CD4-positive, alpha-beta T cell treated with Interleukin-1 beta for 1 hour (primary cell): Measurements from ENCODE around the gene NFE2L2.
"Not testable (repeated sequence)": the region's sequence is repeated elsewhere in the genome, so short reads cannot be mapped to it uniquely, and the experiment has no call there.

ENCODE experiments used
- DNase-seq, 2 donors: peaks; one replicate each; pipeline ENCODE4 v3.0.0-alpha.2; 2020 to 2022

The NFE2L2 gene

DNA sequence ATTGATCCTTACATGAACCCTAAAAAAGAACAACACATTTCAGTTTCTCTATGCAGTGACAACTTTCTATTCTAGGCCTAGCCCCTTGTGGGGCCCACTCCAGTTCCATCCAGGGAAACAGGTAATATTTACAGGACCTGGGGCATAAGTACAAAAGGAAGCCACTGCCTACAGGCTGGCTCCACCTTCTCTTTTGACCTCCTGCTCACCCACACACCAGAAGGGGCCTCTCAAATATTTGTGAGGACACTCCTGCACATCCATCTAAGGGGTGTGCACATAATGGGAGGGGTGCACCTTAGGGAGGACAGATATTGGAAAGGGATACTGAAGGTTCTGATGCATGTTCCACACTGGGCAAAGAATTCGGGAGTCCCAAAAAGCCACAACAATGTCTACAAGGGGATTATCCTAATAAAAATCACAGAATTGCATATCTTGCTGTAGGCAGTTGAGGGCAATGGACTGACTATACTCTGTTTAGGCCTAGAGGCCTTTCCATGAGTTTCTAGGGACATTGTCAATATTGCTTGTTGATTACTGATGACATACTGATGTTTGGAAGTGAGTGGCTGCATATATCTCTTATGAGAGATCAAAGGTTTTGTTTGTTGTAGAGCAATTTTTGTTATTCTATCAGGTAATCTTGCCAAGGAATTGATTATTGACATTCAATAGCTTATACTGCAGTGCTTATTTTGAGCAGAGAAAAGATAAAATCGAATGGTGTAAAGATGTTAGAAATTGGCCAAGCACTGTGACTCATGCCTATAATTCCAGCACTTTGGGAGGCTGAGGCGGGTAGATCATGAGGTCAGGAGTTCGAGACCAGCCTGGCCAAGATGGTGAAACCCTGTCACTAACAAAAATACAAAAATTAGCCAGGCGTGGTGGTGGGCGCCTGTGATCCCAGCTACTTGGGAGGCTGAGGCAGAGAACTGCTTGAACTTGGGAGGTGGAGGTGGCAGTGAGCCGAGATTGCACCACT is 75.8 kb downstream of the NFE2L2 start:
- no peak for DNase-seq

DNA sequence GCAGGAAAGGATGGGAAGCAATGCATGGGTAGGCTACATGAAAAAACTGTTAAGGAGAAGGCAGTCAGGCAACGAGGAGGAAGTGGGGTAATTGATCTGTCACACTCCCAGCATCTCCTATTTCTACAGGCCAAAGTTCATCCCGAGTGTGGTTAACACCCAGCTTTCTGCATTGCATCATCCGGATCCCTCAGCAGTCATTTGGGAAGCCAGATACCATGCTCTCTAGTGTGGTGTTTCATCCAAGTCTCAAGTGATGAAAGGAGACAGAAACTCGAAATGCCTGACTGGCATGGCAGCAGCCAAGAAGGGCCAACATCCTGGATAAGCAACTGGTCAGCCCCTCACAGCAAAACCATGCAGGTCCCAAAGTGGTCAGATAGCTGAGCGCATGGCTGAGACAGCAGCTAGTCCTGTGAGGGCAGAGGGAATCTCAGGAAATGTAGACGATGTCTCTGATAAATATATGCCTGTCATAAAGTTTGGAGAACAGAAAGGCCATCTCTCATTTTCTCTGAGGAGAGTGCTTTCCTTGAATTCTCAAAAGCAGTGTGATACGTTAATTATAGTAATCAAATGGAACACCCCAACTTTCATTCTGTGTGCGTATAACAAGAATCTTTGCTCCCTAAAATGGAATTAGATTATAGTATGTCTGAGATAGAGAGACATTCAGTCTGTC is 76.8 kb downstream of the NFE2L2 start:
- DNase-seq: no peak

- DNase-seq: not testable (repeated sequence)
Measured at GRCh38 chr2:177186038-177186437, 78.5 kb downstream of the NFE2L2 start.

GRCh38 chr2:177184606-177185005 is 79.9 kb downstream of the NFE2L2 start:
- no peak for DNase-seq

DNA sequence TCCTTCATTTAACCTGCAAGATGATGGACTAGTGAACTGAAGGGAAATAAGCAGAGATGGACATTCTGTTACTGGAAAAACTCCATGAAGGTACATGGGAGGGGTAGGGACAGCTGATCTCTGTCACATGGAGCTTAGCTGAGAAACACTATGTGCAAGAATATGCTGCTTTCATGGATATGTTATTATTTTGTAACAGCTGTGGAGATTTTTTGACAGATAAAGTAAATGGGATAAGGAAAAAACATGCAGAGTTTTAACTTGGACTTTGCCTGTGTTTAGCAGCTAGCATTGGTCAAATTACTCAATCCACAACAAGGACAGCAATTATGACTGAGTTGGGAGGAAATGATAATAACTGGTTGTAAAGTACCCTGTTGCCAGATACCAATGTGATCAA is 80.7 kb downstream of the NFE2L2 start:
- DNase-seq: no peak
